BJ (cell line): Measurements from ENCODE around the gene WDR88. TPM values are rescaled to one million over a fixed set of nuclear protein-coding genes. Genes with fewer than 3 reads are reported as not detected.
"Not testable (repeated sequence)": the region's sequence is repeated elsewhere in the genome, so short reads cannot be mapped to it uniquely, and the experiment has no call there.

Source experiments
- CTCF ChIA-PET: fragments of 350-600 bp; formaldehyde crosslinking; extraction: SDS; loops from one replicate; lab custom pipeline; 2021; ENCODE audit warnings: antibody characterized with exemption, inconsistent platforms; lab: Yijun Ruan, JAX
- POLR2A ChIA-PET: fragments of 300-600 bp; sonication (Branson Sonifier 250); formaldehyde crosslinking; extraction: SDS; loops from one replicate; lab custom pipeline; 2021; ENCODE audit warnings: antibody characterized with exemption; lab: Charles Lee
- DNase-seq: peaks from one replicate; pipeline ENCODE4 v3.0.0-alpha.2; 2011; ENCODE audit warnings: low read depth
- H3K27me3 ChIP-seq: 2 replicates; pipeline ENCODE4 v1.6.0; 2011; ENCODE audit warnings: low read length; ENCODE audit not compliant: control insufficient read depth, insufficient read depth
- H3K36me3 ChIP-seq: 2 replicates; pipeline ENCODE4 v1.5.1; 2011; ENCODE audit warnings: low read length; ENCODE audit not compliant: control insufficient read depth, insufficient read depth
- H3K4me3 ChIP-seq: 2 replicates; pipeline ENCODE4 v1.5.1; 2011; ENCODE audit warnings: low read depth, mild to moderate bottlenecking, control low read depth, low read length
- CTCF ChIP-seq: IDR thresholded peaks from 2 replicates; pipeline ENCODE4 v1.5.1; 2011; ENCODE audit warnings: low read depth, mild to moderate bottlenecking, control low read depth, inconsistent platforms, low read length, moderate library complexity; ENCODE audit not compliant: insufficient read depth
- polyA plus RNA-seq: library from polyadenylated mRNA; depleted of rRNA; stranded (reverse); fragments of >200 nt; gene quantifications from 2 replicates; pipeline ENCODE4 v1.2.3, GENCODE V29; 2011

WDR88 gene
- polyA plus RNA-seq, 1 experiment, result not detected

GRCh38 chr19:33159149-33159548 lies 27.2 kb downstream of the WDR88 start:
- CTCF ChIA-PET, result interaction anchor here (0.6 to 1.7 kb wide), 3 partner anchors 25 to 1508 kb away, joined by 3 to 5 read pairs (median 3); no protein-coding TSS in a partner anchor

GRCh38 chr19:33159893-33160292 lies 28.0 kb downstream of the WDR88 start:
- H3K4me3 ChIP-seq, result no peak overlapping the region
- ChIA-PET POLR2A (no interaction called here), CTCF (interaction anchor here (1.1 to 1.7 kb wide), 3 partner anchors 15 to 26 kb away, joined by 3 to 7 read pairs (median 5); no protein-coding TSS in a partner anchor)
- DNase-seq, result no peak
- no peaks in the 10 kb centered on the region for H3K36me3 ChIP-seq
- no peak for TF ChIP-seq CTCF
- H3K27me3 ChIP-seq, result no peaks in the 10 kb centered on the region

More at GRCh38 chr19:33159149-33159548, 27.2 kb downstream of the WDR88 start:
- H3K27me3 ChIP-seq, result no peaks in the 10 kb centered on the region
- no peak for DNase-seq
- no peak overlapping the region for H3K4me3 ChIP-seq
- H3K36me3 ChIP-seq, result no peaks in the 10 kb centered on the region
- TF ChIP-seq CTCF, result no peak
- POLR2A ChIA-PET, result no interaction called here

GRCh38 chr19:33161201-33161600 lies 29.3 kb downstream of the WDR88 start:
- ChIA-PET CTCF (interaction anchor here (1.3 kb wide), 1 partner anchor 17 kb away, joined by 7 read pairs; no protein-coding TSS in a partner anchor), POLR2A (no interaction called here)

GRCh38 chr19:33163481-33163880 lies 31.6 kb downstream of the WDR88 start:
- H3K27me3 ChIP-seq, result no peaks in the 10 kb centered on the region
- no peak for DNase-seq
- no peak overlapping the region for H3K4me3 ChIP-seq
- H3K36me3 ChIP-seq, result no peaks in the 10 kb centered on the region
- ChIA-PET POLR2A (no interaction called here), CTCF (interaction anchor here (0.7 to 1.2 kb wide), 2 partner anchors 15 to 21 kb away, joined by 3 to 6 read pairs; no protein-coding TSS in a partner anchor)
- TF ChIP-seq CTCF, result no peak

More at GRCh38 chr19:33161201-33161600, 29.3 kb downstream of the WDR88 start:
- DNase-seq, result no peak
- H3K36me3 ChIP-seq, result no peaks in the 10 kb centered on the region
- no peaks in the 10 kb centered on the region for H3K27me3 ChIP-seq
- TF ChIP-seq CTCF, result no peak
- H3K4me3 ChIP-seq, result no peak overlapping the region

- H3K36me3 ChIP-seq, H3K27me3 ChIP-seq, POLR2A ChIA-PET, DNase-seq, H3K4me3 ChIP-seq: not testable (repeated sequence)
- CTCF ChIA-PET, result interaction anchor here (0.7 to 1.0 kb wide), 3 partner anchors 9 to 18 kb away, joined by 3 to 5 read pairs (median 3); no protein-coding TSS in a partner anchor
These were observed 34.1 kb downstream of the WDR88 start for GRCh38 chr19:33166037-33166436.
